Ectodermal cell (in vitro differentiated cells): Measurements from ENCODE around the gene TOM1L2.
"Not testable (repeated sequence)": the region's sequence is repeated elsewhere in the genome, so short reads cannot be mapped to it uniquely, and the experiment has no call there.

Source experiments
- H3K27ac ChIP-seq: 2 replicates; pipeline ENCODE4 v1.7.0; 2013; ENCODE audit warnings: mild to moderate bottlenecking, low read depth, low read length; ENCODE audit not compliant: insufficient read depth, poor library complexity, severe bottlenecking
- H3K27me3 ChIP-seq: 2 replicates; pipeline ENCODE4 v1.7.0; 2013; ENCODE audit warnings: mild to moderate bottlenecking, low read length; ENCODE audit not compliant: insufficient read depth, control insufficient read depth, poor library complexity, severe bottlenecking
- H3K36me3 ChIP-seq: one replicate; pipeline ENCODE4 v1.7.0; 2013; ENCODE audit warnings: low read length; ENCODE audit not compliant: control insufficient read depth, insufficient read depth
- H3K4me1 ChIP-seq: one replicate; pipeline ENCODE4 v1.7.0; 2013; ENCODE audit warnings: low read length; ENCODE audit not compliant: control insufficient read depth, insufficient read depth
- H3K4me3 ChIP-seq: 2 replicates; pipeline ENCODE4 v1.7.0; 2013; ENCODE audit warnings: low read depth, low read length, control low read depth; ENCODE audit not compliant: insufficient read depth
- H3K9me3 ChIP-seq: 2 replicates; pipeline ENCODE4 v1.7.0; 2013; ENCODE audit warnings: mild to moderate bottlenecking, low read length, moderate library complexity; ENCODE audit not compliant: control insufficient read depth
- WGBS, 2 experiments: methylation state at CpG; one replicate each; pipeline ENCODE4 v1.1.7; 2013; ENCODE audit warnings: missing lambda C conversion rate in 2 of 2; 5-methylcytosine and 5-hydroxymethylcytosine counted together

TOM1L2 gene

GRCh38 chr17:17998934-17999333 lies 26.7 kb upstream of the TOM1L2 start:
- Histone ChIP-seq H3K27ac (no peak overlapping the region), H3K27me3 (no peaks in the 10 kb centered on the region), H3K9me3 (no peaks in the 10 kb centered on the region), H3K4me1 (no peaks in the 10 kb centered on the region), H3K36me3 (no peaks in the 10 kb centered on the region), H3K4me3 (no peak overlapping the region)
- WGBS, 2 experiments, result 93 to 95% methylated on average over 8 of the region's 8 CpGs

- not testable (repeated sequence) for H3K4me1 ChIP-seq, H3K36me3 ChIP-seq, H3K9me3 ChIP-seq, H3K27me3 ChIP-seq, H3K27ac ChIP-seq, H3K4me3 ChIP-seq
- 94% methylated on average over 8 of the region's 8 CpGs for WGBS, 2 experiments
These were observed 23.7 kb upstream of the TOM1L2 start for GRCh38 chr17:17995887-17996286.

- H3K27me3 ChIP-seq, result no peaks in the 10 kb centered on the region
- H3K36me3 ChIP-seq, result no peaks in the 10 kb centered on the region
- H3K27ac ChIP-seq, result no peak overlapping the region
- no peak overlapping the region for H3K4me3 ChIP-seq
- WGBS, 2 experiments, result 49 to 51% methylated on average over 18 of the region's 18 CpGs
- no peaks in the 10 kb centered on the region for H3K4me1 ChIP-seq
- no peaks in the 10 kb centered on the region for H3K9me3 ChIP-seq
These were observed 22.3 kb upstream of the TOM1L2 start for GRCh38 chr17:17994271-17995069.

- WGBS, 2 experiments, result 95% methylated on average over 12 of the region's 12 CpGs
- Histone ChIP-seq H3K4me1 (no peaks in the 10 kb centered on the region), H3K27ac (no peak overlapping the region), H3K27me3 (no peaks in the 10 kb centered on the region), H3K4me3 (no peak overlapping the region), H3K36me3 (no peaks in the 10 kb centered on the region), H3K9me3 (no peaks in the 10 kb centered on the region)
These were observed 21.7 kb upstream of the TOM1L2 start for GRCh38 chr17:17993852-17994251.

- no peaks in the 10 kb centered on the region for H3K27me3 ChIP-seq
- H3K27ac ChIP-seq, result no peak overlapping the region
- no peak overlapping the region for H3K4me3 ChIP-seq
- no peaks in the 10 kb centered on the region for H3K36me3 ChIP-seq
- 95 to 96% methylated on average over 2 of the region's 2 CpGs for whole genome bisulfite sequencing, 2 experiments
- H3K9me3 ChIP-seq, result no peaks in the 10 kb centered on the region
- no peaks in the 10 kb centered on the region for H3K4me1 ChIP-seq
These were observed 21.2 kb upstream of the TOM1L2 start for GRCh38 chr17:17993366-17993765.

GRCh38 chr17:17990282-17990681 lies 18.1 kb upstream of the TOM1L2 start:
- Histone ChIP-seq H3K9me3 (no peaks in the 10 kb centered on the region), H3K27me3 (no peaks in the 10 kb centered on the region), H3K27ac (no peak overlapping the region), H3K4me1 (no peaks in the 10 kb centered on the region), H3K36me3 (no peaks in the 10 kb centered on the region), H3K4me3 (no peak overlapping the region)
- 93 to 96% methylated on average over 2 of the region's 2 CpGs for WGBS, 2 experiments

- H3K9me3 ChIP-seq, result no peaks in the 10 kb centered on the region
- H3K27me3 ChIP-seq, result no peaks in the 10 kb centered on the region
- 92 to 94% methylated on average over 10 of the region's 10 CpGs for WGBS, 2 experiments
- no peaks in the 10 kb centered on the region for H3K4me1 ChIP-seq
- H3K27ac ChIP-seq, result no peak overlapping the region
- no peaks in the 10 kb centered on the region for H3K36me3 ChIP-seq
- no peak overlapping the region for H3K4me3 ChIP-seq
These were observed 17.4 kb upstream of the TOM1L2 start for GRCh38 chr17:17989618-17990017.

GRCh38 chr17:17989081-17989480 lies 16.9 kb upstream of the TOM1L2 start:
- no peaks in the 10 kb centered on the region for H3K36me3 ChIP-seq

GRCh38 chr17:17988427-17988945 lies 16.3 kb upstream of the TOM1L2 start:
- Histone ChIP-seq H3K27ac (no peak overlapping the region), H3K36me3 (no peaks in the 10 kb centered on the region), H3K4me1 (no peaks in the 10 kb centered on the region), H3K27me3 (no peaks in the 10 kb centered on the region), H3K4me3 (no peak overlapping the region), H3K9me3 (no peaks in the 10 kb centered on the region)
- 92 to 94% methylated on average over 7 of the region's 7 CpGs for WGBS, 2 experiments

More at GRCh38 chr17:17989081-17989480, 16.9 kb upstream of the TOM1L2 start:
- H3K27me3 ChIP-seq, result no peaks in the 10 kb centered on the region
- H3K4me3 ChIP-seq, result no peak overlapping the region
- no peak overlapping the region for H3K27ac ChIP-seq
- H3K9me3 ChIP-seq, result no peaks in the 10 kb centered on the region
- WGBS, 2 experiments, result 93 to 96% methylated on average over 9 of the region's 9 CpGs
- no peaks in the 10 kb centered on the region for H3K4me1 ChIP-seq

GRCh38 chr17:17987901-17988300 lies 15.7 kb upstream of the TOM1L2 start:
- WGBS, 2 experiments, result 92 to 93% methylated on average over 14 of the region's 14 CpGs
- H3K27me3 ChIP-seq, result no peaks in the 10 kb centered on the region
- no peak overlapping the region for H3K4me3 ChIP-seq
- H3K27ac ChIP-seq, result no peak overlapping the region
- no peaks in the 10 kb centered on the region for H3K4me1 ChIP-seq
- H3K36me3 ChIP-seq, result no peaks in the 10 kb centered on the region
- no peaks in the 10 kb centered on the region for H3K9me3 ChIP-seq
